Erythroblast (primary cell): ENCODE data around the gene CNOT1.

Experiments
- GATA1 ChIP-seq: IDR thresholded peaks from 2 replicates; pipeline ENCODE4 v1.6.1; 2011; ENCODE audit warnings: low read depth, mild to moderate bottlenecking, control low read depth, low read length, moderate library complexity
- POLR2A ChIP-seq: IDR thresholded peaks from 2 replicates; pipeline ENCODE4 v1.6.1; 2011; ENCODE audit warnings: mild to moderate bottlenecking, low read length

GRCh38 chr16:58471209-58471975 lies 158.2 kb downstream of the CNOT1 start:
- TF ChIP-seq POLR2A (no peak), GATA1 (no peak)
